HepG2 (cell line): ENCODE measurements around the gene CARMIL1. TPM values are rescaled to one million over a fixed set of nuclear protein-coding genes. Genes with fewer than 3 reads are reported as not detected.

Source experiments
- ATAC-seq: fragments of 200-7000 bp; cut with Tn5 transposase; 3 replicates; pipeline ENCODE4 v1.9.1; 2020; ENCODE audit warnings: mild to moderate bottlenecking, moderate library complexity
- BruUV-seq: library from RNA; stranded (reverse); fragments of 400-500 nt; replicated peaks from 2 replicates; lab custom pipeline; 2021; lab: Mats Ljungman, UMichigan
- CTCF ChIA-PET: fragments of 300-600 bp; formaldehyde crosslinking; extraction: SDS; loops from one replicate; lab custom pipeline; 2021; ENCODE audit warnings: low total read pairs, inconsistent platforms, low intra/inter-chr PET ratio; lab: Yijun Ruan, JAX
- POLR2A ChIA-PET: fragments of 350-600 bp; sonication (Branson Sonifier 250); formaldehyde crosslinking; loops from one replicate; lab custom pipeline; 2020; ENCODE audit warnings: antibody characterized with exemption, inconsistent platforms; lab: Yijun Ruan, JAX
- DNase-seq: peaks from one replicate; pipeline ENCODE4 v3.0.0-alpha.2; 2015; ENCODE audit warnings: low spot score
- FAIRE-seq: peaks from 3 replicates; lab custom pipeline; 2011; peaks lifted over from hg19 to GRCh38; lab: Jason Lieb, UNC
- H2AFZ ChIP-seq: one replicate; pipeline ENCODE4 v1.6.1; 2011; ENCODE audit warnings: low read length, inconsistent platforms
- H3K27ac ChIP-seq: fragments of 300-600 bp; 3 replicates; pipeline ENCODE4 v1.8.0; 2011; ENCODE audit warnings: mixed run types, mild to moderate bottlenecking, mixed read lengths, low read length, inconsistent platforms; ENCODE audit not compliant: insufficient read depth; ENCODE audit errors: extremely low read length
- H3K27me3 ChIP-seq, 2 experiments: fragments of 200-600 bp in 1 of 2; 2 replicates in 1 of 2; 3 replicates in 1 of 2; pipeline versions ENCODE4 v1.6.0 to v1.8.0; 2011; ENCODE audit warnings: low read length in 2 of 2, mild to moderate bottlenecking in 2 of 2, moderate library complexity in 2 of 2, inconsistent platforms in 1 of 2; ENCODE audit not compliant: insufficient read depth in 2 of 2, control insufficient read depth in 1 of 2
- H3K36me3 ChIP-seq, 2 experiments: fragments of 200-600 bp in 1 of 2; replicated peaks in 1 of 2; 2 replicates in 1 of 2; 3 replicates in 1 of 2; pipeline versions ENCODE4 v1.5.1 to v1.8.0; 2011; ENCODE audit warnings: low read length in 2 of 2, inconsistent platforms in 1 of 2; ENCODE audit not compliant: insufficient read depth in 2 of 2, control insufficient read depth in 1 of 2
- H3K4me1 ChIP-seq: 2 replicates; pipeline ENCODE4 v1.5.1; 2012; ENCODE audit warnings: low read length, inconsistent platforms; ENCODE audit not compliant: insufficient read depth
- H3K4me2 ChIP-seq: 2 replicates; pipeline ENCODE4 v1.6.0; 2011; ENCODE audit warnings: low read depth, low read length, inconsistent platforms
- H3K4me3 ChIP-seq, 3 experiments: fragments of 200-600 bp in 1 of 3; sonication (generic), shearing (Covaris generic) in 1 of 3; replicated peaks in 1 of 3; 2 replicates each; pipeline ENCODE4 v1.5.1; 2011 to 2016; ENCODE audit warnings: low read length in 3 of 3, inconsistent platforms in 2 of 3, low read depth in 2 of 3, mild to moderate bottlenecking in 2 of 3, control low read depth in 1 of 3, mixed read lengths in 1 of 3; ENCODE audit not compliant: insufficient read depth in 1 of 3
- H3K79me2 ChIP-seq: one replicate; pipeline ENCODE4 v1.6.1; 2011; ENCODE audit warnings: low read length, inconsistent platforms; ENCODE audit not compliant: insufficient read depth
- H3K9ac ChIP-seq: 2 replicates; pipeline ENCODE4 v1.6.0; 2011; ENCODE audit warnings: mild to moderate bottlenecking, low read depth, low read length, inconsistent platforms; ENCODE audit not compliant: insufficient read depth
- H3K9me3 ChIP-seq: 2 replicates; pipeline ENCODE4 v1.5.1; 2012; ENCODE audit warnings: mild to moderate bottlenecking, low read length
- H4K20me1 ChIP-seq: 2 replicates; pipeline ENCODE4 v1.6.0; 2011; ENCODE audit warnings: inconsistent platforms, mild to moderate bottlenecking, low read length, moderate library complexity; ENCODE audit not compliant: insufficient read depth
- ATM ChIP-seq: fragments of 450-650 bp; IDR thresholded peaks from 2 replicates; pipeline ENCODE4 v1.7.1; 2017; ENCODE audit warnings: mild to moderate bottlenecking, borderline replicate concordance
- MAFF ChIP-seq: IDR thresholded peaks from 2 replicates; pipeline ENCODE4 v1.6.1; 2011; ENCODE audit warnings: low read depth, low read length, improper control_type of control experiment
- MAFK ChIP-seq, 2 experiments: IDR thresholded peaks in 1 of 2; conservative IDR thresholded peaks in 1 of 2; 2 replicates each; pipeline ENCODE4 v1.6.1; 2011; ENCODE audit warnings: improper control_type of control experiment in 2 of 2, low read length in 2 of 2
- PITX1 ChIP-seq: sonication (generic); formaldehyde crosslinking; IDR thresholded peaks from 2 replicates; pipeline ENCODE4 v1.5.1; 2020; ENCODE audit warnings: mild to moderate bottlenecking, missing genetic modification reagents
- POLR2A ChIP-seq, 2 experiments: IDR thresholded peaks; 2 replicates each; pipeline ENCODE4 v1.6.1; 2011; ENCODE audit warnings: low read depth in 2 of 2, low read length in 2 of 2, mild to moderate bottlenecking in 1 of 2, moderate library complexity in 1 of 2; ENCODE audit not compliant: insufficient read depth in 1 of 2
- RELA ChIP-seq: sonication (generic); formaldehyde crosslinking; IDR thresholded peaks from 2 replicates; pipeline ENCODE4 v1.4.0; 2020; ENCODE audit warnings: missing genetic modification reagents
- SALL2 ChIP-seq: sonication (generic); formaldehyde crosslinking; IDR thresholded peaks from 2 replicates; pipeline ENCODE4 v1.8.1; 2023; ENCODE audit warnings: mild to moderate bottlenecking, missing genetic modification reagents, inconsistent platforms
- SP4 ChIP-seq: sonication (generic); formaldehyde crosslinking; IDR thresholded peaks from 2 replicates; pipeline ENCODE4 v1.8.1; 2023; ENCODE audit warnings: mild to moderate bottlenecking, missing genetic modification reagents
- SRSF4 ChIP-seq: fragments of 200-400 bp; formaldehyde crosslinking; IDR thresholded peaks from one replicate; pipeline ENCODE4 v1.6.1; 2018; ENCODE audit warnings: mild to moderate bottlenecking, low read depth, low read length, moderate library complexity; ENCODE audit not compliant: poor library complexity, severe bottlenecking
- SRSF9 ChIP-seq: fragments of 200-400 bp; formaldehyde crosslinking; IDR thresholded peaks from 2 replicates; pipeline ENCODE4 v1.6.1; 2018; ENCODE audit warnings: borderline replicate concordance, mild to moderate bottlenecking, low read depth, low read length; ENCODE audit not compliant: insufficient read depth, poor library complexity, severe bottlenecking
- ZFP36L2 ChIP-seq: sonication (generic); formaldehyde crosslinking; IDR thresholded peaks from 2 replicates; pipeline ENCODE4 v1.4.0; 2020; ENCODE audit warnings: missing genetic modification reagents
- WGBS: methylation state at CpG from one replicate; pipeline ENCODE4 v1.1.6; 2017; ENCODE audit warnings: low lambda C conversion rate; 5-methylcytosine and 5-hydroxymethylcytosine counted together
- in situ Hi-C: cut with HindIII; loops from 2 replicates; pipeline ENCODE4 v1.10.0; 2017; ENCODE audit warnings: low pct_unique_long_range_greater_than_20kb; ENCODE audit not compliant: extremely low pct_ligation_motif_present
- intact Hi-C: fragments of 100-400 bp; cut with micrococcal nuclease; formaldehyde crosslinking; loops from one replicate; pipeline ENCODE4 v1.10.0; 2022; ENCODE audit not compliant: unreplicated experiment
- polyA plus RNA-seq, 8 experiments: library from polyadenylated mRNA; depleted of rRNA in 3 of 8; stranded (reverse) in 7 of 8; unstranded in 1 of 8; fragments of >200 nt; fragmentation: Illumina TruSeq in 4 of 8; extraction: Trizol in 4 of 8; gene quantifications; 2 replicates each; pipeline versions ENCODE4 v1.2.1 to v1.2.3, GENCODE V29; 2011 to 2016; ENCODE audit warnings: low read depth in 4 of 8, missing spikeins in 1 of 8, mixed read lengths in 1 of 8; ENCODE audit not compliant: insufficient read depth in 1 of 8
- total RNA-seq, 5 experiments: library from RNA; depleted of rRNA; stranded (reverse); fragments of >200 nt; fragmentation: Illumina TruSeq; extraction: Trizol; gene quantifications; 2 replicates each; pipeline ENCODE4 v1.2.3, GENCODE V29; 2016; ENCODE audit warnings: low read depth in 1 of 5
- TF ChIP-seq, protein P1 (sequence below): sonication (generic); formaldehyde crosslinking; IDR thresholded peaks from 2 replicates; pipeline ENCODE4 v1.9.0; 2021; ENCODE audit warnings: missing genetic modification reagents, mild to moderate bottlenecking, borderline replicate concordance

CARMIL1 gene
- total and polyA plus RNA-seq, 2 of the 13 experiments (the other 11 are each of a cell fraction or from before 2014, with no cell fraction given), result 1.8 to 2.6 TPM

GRCh38 chr6:25612666-25613065 lies 333.5 kb downstream of the CARMIL1 start:
- POLR2A ChIA-PET, result no interaction called here
- no TSS peak for BruUV-seq
- Histone ChIP-seq H2AFZ (no peak overlapping the region), H3K9ac (no peak overlapping the region)
- TF ChIP-seq PITX1 (CRISPR knock-in tag) (no peak), POLR2A (IDR thresholded peaks at IDR 0.05; ENCODE audit: insufficient read depth in 1 of 2, low read depth in 2 of 2, low read length in 2 of 2) (no peak)
- TF ChIP-seq, all 625 proteins: peak for 0
- intact Hi-C loops, result no loop called here
- WGBS, result 65% methylated on average over 3 of the region's 3 CpGs
- no peak overlapping the region for H3K4me3 ChIP-seq
- no peaks in the 10 kb centered on the region for H3K27me3 ChIP-seq
- FAIRE-seq, result no peak
- H3K4me1 ChIP-seq, result no peaks in the 10 kb centered on the region
- ATAC-seq, result no peak
- H3K4me2 ChIP-seq, result no peak overlapping the region
- no peak for DNase-seq
- H3K36me3 ChIP-seq, result no peaks in the 10 kb centered on the region
- in situ Hi-C loops, result no loop called here
- H3K9me3 ChIP-seq, result no peaks in the 10 kb centered on the region
- no peak overlapping the region for H3K27ac ChIP-seq
- no peaks in the 10 kb centered on the region for H4K20me1 ChIP-seq
- CTCF ChIA-PET, result no interaction called here
- no peaks in the 10 kb centered on the region for H3K79me2 ChIP-seq

DNA sequence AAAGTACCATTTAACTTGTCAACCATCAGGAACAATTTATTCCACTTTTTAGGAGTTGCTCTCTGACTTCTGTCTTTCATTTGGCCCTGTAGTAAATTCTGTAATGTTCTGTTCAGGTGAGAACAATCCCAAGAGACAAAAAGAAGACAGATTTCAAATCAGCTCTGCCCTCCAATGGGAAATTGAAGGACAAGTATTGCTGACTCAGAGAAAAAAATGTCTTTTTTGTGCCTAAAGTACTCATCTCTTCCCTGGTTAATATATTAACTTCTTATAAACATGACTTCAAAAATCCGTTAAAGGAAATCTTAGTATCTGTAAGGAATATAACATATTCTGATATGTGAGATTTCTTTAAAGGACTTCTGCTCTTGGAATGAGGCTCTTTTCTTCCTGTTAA lies 334.2 kb downstream of the CARMIL1 start:
- in situ Hi-C loops, result no loop called here
- no peaks in the 10 kb centered on the region for H3K79me2 ChIP-seq
- WGBS, result 66% methylated on average over 1 of the region's 1 CpG
- POLR2A ChIA-PET, result no interaction called here
- TF ChIP-seq, protein P1, sequence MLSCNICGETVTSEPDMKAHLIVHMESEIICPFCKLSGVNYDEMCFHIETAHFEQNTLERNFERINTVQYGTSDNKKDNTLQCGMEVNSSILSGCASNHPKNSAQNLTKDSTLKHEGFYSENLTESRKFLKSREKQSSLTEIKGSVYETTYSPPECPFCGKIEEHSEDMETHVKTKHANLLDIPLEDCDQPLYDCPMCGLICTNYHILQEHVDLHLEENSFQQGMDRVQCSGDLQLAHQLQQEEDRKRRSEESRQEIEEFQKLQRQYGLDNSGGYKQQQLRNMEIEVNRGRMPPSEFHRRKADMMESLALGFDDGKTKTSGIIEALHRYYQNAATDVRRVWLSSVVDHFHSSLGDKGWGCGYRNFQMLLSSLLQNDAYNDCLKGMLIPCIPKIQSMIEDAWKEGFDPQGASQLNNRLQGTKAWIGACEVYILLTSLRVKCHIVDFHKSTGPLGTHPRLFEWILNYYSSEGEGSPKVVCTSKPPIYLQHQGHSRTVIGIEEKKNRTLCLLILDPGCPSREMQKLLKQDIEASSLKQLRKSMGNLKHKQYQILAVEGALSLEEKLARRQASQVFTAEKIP (CRISPR knock-in tag), result no peak
- TF ChIP-seq SRSF9 (no peak), SALL2 (no peak), ATM (no peak), MAFK (conservative IDR thresholded peaks at IDR 0.05 in 1 of 2, IDR thresholded peaks at IDR 0.05 in 1 of 2; ENCODE audit: low read length in 2 of 2) (peak; percentile 90 to 96), ZFP36L2 (no peak), SRSF4 (no peak), SP4 (CRISPR knock-in tag) (no peak), MAFF (peak; percentile 93), RELA (no peak)
- TF ChIP-seq, all 625 proteins: peak for 2
- Histone ChIP-seq H3K27me3 (no peaks in the 10 kb centered on the region), H3K27ac (no peak overlapping the region), H2AFZ (no peak overlapping the region), H3K4me2 (no peak overlapping the region), H3K36me3 (no peaks in the 10 kb centered on the region), H3K4me3 (no peak overlapping the region), H4K20me1 (no peaks in the 10 kb centered on the region), H3K9me3 (no peaks in the 10 kb centered on the region), H3K9ac (no peak overlapping the region), H3K4me1 (no peaks in the 10 kb centered on the region)
- DNase-seq (no peak), ATAC-seq (no peak), FAIRE-seq (no peak)
- CTCF ChIA-PET, result no interaction called here
- intact Hi-C loops, result no loop called here
- BruUV-seq, result no TSS peak
